ENCODE measurements around the gene RFWD3. TPM values are rescaled to one million over a fixed set of nuclear protein-coding genes. Genes with fewer than 3 reads are reported as not detected.

The RFWD3 gene, protein sequence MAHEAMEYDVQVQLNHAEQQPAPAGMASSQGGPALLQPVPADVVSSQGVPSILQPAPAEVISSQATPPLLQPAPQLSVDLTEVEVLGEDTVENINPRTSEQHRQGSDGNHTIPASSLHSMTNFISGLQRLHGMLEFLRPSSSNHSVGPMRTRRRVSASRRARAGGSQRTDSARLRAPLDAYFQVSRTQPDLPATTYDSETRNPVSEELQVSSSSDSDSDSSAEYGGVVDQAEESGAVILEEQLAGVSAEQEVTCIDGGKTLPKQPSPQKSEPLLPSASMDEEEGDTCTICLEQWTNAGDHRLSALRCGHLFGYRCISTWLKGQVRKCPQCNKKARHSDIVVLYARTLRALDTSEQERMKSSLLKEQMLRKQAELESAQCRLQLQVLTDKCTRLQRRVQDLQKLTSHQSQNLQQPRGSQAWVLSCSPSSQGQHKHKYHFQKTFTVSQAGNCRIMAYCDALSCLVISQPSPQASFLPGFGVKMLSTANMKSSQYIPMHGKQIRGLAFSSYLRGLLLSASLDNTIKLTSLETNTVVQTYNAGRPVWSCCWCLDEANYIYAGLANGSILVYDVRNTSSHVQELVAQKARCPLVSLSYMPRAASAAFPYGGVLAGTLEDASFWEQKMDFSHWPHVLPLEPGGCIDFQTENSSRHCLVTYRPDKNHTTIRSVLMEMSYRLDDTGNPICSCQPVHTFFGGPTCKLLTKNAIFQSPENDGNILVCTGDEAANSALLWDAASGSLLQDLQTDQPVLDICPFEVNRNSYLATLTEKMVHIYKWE
- 22.2 and 25.9 TPM in 2 replicates for total RNA-seq

DNA sequence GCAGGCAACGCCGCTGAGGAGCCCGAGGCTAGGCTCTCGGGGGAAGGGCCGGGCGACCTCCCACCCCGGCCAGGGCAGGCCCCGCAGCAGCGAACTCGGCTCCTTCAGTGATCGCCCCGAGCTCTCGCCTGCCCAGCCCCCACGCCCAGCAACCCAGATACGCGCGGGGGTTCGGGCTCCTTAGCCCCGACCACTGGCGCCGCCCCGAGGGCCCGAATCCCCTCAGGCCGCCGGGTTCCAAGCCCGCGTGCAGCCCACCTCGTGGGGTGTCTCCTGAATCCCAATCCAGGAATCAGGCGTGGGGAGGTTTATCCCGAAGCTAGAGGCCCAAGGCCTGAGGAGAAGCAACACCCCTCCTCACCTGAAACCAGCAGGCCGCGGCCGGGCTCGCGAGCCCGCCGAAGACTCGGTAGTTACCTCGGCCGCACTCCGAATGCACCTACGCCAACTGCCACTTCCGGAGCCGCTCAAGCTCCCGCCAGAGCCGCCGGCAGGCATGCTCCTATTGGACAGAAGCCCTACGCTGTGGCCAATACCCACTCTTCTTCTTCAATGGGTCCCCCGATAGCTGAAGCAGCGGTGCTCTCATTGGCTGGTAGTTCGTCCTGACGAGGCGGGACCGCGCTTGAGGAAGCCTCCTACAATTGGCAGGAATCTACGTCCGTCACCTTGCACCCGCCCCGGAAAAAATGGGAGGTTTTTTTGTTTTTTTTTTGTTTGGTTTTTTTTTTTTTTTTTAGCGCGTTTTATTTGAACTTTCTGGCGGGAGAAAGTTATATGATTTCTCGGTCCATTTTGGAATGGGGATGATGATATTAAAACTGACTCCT is at the start of gene RFWD3:
Gene RFWD3, minus strand, starts transcription at position 453 of the 830 bp plus-strand sequence. CDS start 5,428 bp downstream, outside the sequence.

DNA sequence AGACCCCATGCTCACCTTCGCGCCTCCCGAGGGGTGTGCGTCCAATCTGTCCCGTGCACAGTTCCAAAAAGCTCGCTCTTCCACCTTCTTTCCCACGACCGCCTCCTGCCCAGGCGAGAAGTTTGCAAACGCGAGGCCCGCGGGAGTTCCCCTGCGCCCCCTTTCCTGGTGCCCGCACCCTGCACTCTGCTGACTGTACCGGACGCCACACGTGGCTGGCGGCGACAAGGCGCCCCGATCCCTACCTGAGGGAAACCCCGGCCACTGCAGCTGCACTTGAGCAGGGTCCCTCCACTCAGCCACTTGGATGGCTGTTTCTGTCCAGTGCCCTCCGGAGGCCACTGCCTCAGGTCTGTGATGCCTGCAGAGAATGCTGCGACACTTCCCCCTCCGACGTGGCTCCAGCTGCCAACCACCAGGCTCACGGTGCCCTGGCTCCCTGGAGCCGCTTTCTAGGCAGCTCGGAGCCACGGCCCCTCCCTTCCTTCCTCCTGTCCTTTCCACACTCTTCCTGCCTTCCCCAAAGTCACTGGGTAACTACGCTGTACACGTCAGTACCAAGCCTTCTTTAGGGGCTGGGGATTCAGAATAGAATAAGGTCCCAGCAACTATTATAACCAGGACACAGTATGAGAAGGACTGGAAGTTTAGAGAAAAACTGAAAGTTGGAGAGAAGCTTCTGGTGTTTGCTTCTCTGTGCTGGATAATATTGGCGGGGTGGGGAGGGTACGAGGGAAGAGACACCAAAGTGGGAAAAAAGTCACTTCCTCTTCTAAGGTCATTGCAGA is 34.0 kb upstream of the RFWD3 start, which contains the start of gene MLKL:
Gene MLKL, minus strand, starts transcription at position 425 of the 788 bp plus-strand sequence. CDS start 5,105 bp downstream, outside the sequence.

DNA sequence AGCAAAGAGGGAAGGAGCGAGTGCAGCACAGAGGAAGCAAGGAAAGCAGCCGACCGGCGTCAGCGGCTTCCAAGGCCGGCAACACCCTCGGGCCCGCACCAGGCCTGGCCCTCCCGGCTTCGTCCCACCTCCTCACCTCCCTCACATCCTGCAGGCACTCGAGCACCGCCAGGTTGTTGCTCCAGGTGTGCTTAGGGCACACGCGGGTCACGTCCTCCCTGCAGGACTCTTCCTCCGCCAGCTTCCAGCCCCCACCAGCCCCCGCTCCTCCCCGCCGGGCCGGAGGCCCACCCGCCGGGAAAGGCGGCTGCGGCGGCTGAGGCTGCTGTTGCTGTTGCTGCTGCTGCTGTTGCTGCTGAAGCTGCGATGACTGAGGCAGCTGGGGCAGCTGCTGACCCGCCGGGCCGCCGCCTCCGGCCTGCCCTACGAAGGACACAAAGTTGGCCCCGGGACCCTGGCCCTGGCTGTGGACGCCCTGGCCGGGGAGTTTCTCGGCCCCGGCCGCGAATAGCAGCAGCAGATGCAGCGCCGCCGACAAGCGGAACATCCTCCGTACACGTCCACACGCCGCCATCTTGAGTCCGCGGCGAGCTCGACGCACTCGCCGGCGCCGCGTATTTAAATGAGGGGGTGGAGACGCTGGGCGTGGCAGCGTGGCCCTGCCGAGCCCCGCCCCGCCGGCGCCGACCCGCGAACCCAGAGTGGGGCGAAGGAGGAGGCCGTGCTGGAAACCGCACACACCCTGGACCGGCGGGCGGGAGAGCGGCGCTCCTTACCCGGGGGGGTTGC is 60.0 kb downstream of the RFWD3 start, which contains the start of gene GLG1:
Gene GLG1, minus strand, starts transcription at position 594 of the 789 bp plus-strand sequence. Its CDS starts 20 bp downstream, at position 574.

Other genes with a start within 250 kb of the RFWD3 start
- gene CLEC18B, start 245.4 kb downstream of the RFWD3 start, total RNA-seq: 2.0 and 2.5 TPM in 2 replicates
- gene GLG1, start 59.8 kb downstream of the RFWD3 start, total RNA-seq: 143 and 146 TPM in 2 replicates
- 1.2 and 4.1 TPM in 2 replicates for gene MLKL, start 34.0 kb upstream of the RFWD3 start, total RNA-seq
- gene FA2H, start 107.9 kb upstream of the RFWD3 start, total RNA-seq: not detected in 2 replicates

All from placental epithelial cell (primary cell).